Skin epidermis (tissue), 12 donors: Measurements from ENCODE around the gene KNOP1.

Source experiments
- H3K27ac ChIP-seq, 21 experiments: fragments of 200-600 bp; sonication (generic) in 11 of 21; one replicate each; pipeline ENCODE4 v1.5.0; 2020; ENCODE audit warnings: mild to moderate bottlenecking in 3 of 21, inconsistent platforms in 2 of 21, moderate library complexity in 2 of 21
- H3K4me3 ChIP-seq, 7 experiments: fragments of 200-600 bp; sonication (generic) in 2 of 7; one replicate each; pipeline ENCODE4 v1.5.0; 2020; ENCODE audit warnings: inconsistent platforms in 2 of 7, mild to moderate bottlenecking in 2 of 7, moderate library complexity in 1 of 7

Gene KNOP1

DNA sequence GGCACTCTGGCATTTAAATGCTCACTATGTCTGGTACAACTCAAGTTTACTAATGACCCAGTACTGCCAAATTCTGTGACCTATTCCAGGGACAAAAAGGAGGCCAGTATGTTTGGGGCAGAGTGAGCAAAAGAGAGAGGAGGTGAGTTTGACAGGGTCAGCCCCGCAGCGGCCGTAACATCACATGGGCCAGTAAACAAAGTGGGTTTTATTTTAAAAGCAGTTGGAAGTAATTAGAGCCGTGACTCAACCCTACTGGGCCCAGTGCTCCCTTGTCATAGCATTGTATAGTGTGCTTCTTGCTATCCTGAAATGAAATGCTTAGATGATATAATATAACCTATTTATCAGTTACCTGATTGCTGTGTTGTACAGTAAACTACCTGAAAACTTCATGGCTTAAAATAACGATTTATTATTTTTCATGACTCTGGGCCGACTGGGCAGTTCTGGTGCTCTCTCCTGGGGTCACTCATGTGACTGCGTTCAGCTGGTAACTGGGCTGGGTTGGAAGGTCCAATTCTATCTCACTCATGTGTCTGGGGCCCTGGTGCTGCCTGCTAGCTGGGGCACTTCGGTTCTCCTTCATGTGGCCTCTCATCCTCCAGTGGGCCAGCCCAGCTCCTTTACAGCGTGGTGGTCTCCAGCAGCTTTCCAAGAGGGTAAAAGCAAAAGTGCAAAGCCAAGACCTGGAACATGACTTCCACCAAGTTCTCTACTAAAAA lies 27.4 kb upstream of the KNOP1 start:
- no peak overlapping the region for H3K4me3 ChIP-seq
- H3K27ac ChIP-seq: peak overlapping the region in 2 of 21 experiments; percentile 15 to 49

DNA sequence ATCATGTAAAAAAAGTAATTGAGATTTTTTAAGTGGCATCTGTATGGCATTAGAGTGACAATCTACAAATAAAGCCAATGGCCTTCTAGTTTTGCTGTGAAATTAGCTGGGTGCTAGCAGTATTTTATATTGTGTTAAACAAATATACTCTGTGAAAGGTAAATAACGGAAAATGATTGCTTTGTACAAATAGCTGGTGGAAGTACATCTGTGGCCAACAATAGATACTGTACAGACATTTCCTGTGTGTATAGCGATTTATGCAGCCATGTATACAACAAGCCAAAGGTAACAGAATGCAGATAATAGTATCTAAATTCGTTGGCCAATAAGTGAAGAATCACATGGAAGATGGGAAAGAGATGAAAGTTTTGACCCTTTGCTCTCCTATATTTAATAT lies 26.6 kb upstream of the KNOP1 start:
- Histone ChIP-seq H3K27ac (no peak overlapping the region), H3K4me3 (no peak overlapping the region)

DNA sequence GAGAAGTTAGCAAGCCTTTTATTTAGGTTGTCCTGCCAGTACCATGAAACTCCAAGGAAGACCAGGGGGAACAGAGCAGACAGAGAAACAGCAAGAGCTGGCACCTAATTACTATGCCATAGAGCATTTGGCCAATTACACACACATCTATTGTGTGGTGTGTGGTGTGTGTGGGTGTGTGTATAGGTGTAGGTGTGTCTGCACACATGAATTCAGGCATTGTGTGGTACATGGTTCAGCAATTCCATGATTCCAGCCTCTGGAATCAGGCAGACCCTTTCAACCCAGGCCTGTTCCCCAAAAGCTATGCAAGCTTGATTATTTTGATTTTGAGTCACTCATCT lies 25.8 kb upstream of the KNOP1 start:
- no peak overlapping the region for H3K4me3 ChIP-seq
- H3K27ac ChIP-seq: no peak overlapping the region

DNA sequence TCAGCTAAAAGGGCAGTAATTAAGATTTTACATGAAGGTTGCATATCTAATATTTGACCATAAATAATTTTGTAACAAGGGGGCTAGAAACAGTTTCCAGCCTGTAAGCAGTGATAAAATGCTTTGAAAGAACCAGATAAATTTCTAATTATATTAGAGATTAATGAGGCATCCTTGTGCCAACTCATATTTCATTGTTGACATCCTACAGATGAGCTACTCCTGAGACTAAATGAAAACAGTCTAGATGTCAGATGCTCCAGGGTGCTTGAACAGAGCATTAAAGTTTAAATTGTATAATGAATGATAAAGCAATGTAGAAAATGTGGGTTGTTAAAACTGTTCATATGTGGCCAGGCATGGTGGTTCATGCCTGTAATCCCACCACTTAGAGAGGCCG lies 23.3 kb upstream of the KNOP1 start:
- no peak overlapping the region for H3K27ac ChIP-seq
- no peak overlapping the region for H3K4me3 ChIP-seq

DNA sequence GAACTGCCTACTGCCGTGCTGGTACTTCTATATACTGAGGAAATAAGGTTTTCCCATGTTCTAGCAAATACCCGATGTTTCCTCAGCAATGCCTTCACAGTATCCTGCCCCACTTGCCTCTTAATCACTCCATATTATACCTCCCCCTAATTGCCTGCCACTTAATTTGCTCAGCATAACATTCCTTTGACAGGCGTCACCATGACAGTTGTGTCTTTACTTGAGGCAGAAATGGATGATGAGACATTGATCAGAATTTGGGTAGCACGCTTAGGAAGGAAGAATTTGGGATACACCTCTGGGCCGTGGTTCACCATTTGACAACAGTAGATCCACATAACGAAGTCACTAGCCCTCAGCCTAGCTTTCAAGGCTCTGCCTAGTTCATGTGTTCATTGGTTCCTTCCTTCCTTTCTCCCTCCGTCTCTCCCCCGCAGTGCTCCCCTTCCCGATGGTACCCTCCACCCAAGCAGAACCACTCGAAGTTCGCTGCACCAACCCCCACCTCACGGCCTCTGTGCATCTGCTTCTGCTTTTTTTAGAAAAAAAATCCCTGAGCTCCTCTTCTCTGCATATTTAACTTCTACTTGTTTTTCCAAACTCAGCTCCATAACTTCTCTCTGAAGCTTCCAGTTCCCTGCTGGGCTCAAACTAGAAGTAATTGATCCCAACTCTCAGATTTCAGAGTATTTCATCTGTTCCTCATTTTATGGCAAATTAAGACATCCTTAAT lies 19.4 kb upstream of the KNOP1 start:
- H3K27ac ChIP-seq: no peak overlapping the region
- no peak overlapping the region for H3K4me3 ChIP-seq

DNA sequence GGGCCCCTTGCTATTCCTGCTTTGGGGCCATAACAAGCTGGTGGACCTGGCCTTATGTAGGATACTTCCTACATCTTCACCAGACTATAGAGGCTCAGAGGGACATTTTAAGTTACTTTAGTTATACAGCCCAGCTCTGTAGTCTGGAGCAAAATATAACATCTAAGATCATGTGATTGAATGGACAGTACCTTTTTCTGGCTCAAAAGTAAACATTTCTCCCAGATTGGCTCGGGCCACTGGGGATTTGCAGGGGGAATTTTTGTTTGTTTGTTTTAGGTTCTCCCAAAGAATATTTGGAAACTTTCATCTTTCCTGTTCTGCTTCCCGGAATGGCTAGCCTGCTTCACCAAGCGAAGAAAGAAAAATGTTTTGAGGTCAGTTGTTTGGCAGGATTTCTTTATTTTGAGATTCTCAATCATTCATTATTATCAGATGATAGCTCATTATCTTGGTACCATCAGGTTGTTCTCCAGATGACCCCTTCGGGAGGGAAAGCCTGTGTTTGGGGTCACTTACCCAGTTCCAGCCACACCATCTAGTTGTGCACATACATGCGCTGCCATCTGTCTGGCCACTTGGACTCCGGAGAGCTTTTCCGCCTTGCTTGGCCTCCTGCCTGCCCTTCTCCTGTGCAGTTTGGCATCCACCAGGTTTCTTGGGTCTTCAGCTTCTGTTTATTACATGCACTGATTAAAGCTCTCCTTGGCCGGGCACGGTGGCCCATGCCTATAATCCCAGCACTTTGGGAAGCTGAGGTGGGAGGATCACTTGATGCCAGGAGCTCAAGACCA lies 17.2 kb upstream of the KNOP1 start:
- Histone ChIP-seq H3K27ac (no peak overlapping the region), H3K4me3 (no peak overlapping the region)

DNA sequence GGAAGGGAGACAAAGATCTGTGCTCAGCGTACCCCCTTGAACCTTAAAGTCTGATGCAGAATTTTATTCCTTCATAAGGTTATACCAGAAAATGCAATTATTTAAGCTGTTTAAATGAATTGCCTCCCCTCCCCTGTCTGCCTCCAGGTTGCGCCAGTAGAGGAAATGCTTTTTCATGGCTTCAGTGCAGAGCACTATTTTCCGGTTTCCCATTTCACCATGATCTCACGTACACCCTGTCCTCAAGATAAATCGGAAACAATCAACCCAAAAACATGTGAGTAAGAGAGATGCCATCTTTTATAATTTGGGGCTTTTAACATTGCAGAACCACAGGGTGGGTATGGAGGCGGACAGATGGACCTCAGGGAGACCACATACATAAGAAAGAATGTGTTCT lies 15.5 kb upstream of the KNOP1 start:
- Histone ChIP-seq H3K27ac (no peak overlapping the region), H3K4me3 (no peak overlapping the region)

DNA sequence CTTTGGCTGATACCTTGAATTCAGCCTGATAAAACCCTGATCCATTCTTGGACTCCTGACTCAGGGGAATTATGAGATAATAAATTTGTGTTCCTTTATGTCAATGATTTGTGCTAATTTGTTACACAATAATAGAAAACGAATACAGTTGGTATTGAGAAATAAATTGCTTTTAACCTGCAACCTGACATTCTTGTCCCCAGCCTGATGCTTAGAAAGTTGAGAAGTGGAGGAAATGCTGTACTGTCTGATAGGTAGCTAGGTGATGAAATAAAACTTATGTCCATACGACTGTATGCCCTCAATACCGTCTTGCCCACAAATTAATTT lies 10.6 kb upstream of the KNOP1 start:
- H3K4me3 ChIP-seq: no peak overlapping the region
- H3K27ac ChIP-seq: no peak overlapping the region

DNA sequence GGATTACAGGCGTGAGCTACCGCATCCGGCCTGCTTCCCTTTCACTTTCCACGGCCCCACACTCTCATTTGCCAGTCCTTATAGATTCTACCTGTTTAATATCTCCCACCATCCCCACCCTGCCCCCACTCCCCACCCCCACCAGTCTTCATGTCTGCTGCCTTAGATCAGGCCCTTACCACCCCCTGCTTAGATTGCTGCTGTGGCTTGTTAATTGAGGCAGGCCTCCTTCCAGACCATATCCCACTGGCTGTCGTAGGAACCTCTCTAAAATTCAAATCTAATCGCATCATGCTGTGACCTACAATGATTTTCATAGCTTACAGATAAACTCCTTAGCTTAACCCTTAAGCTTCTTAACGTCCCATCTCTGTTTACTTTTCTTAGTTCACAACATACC lies 5.0 kb upstream of the KNOP1 start:
- H3K27ac ChIP-seq: no peak overlapping the region
- H3K4me3 ChIP-seq: no peak overlapping the region

DNA sequence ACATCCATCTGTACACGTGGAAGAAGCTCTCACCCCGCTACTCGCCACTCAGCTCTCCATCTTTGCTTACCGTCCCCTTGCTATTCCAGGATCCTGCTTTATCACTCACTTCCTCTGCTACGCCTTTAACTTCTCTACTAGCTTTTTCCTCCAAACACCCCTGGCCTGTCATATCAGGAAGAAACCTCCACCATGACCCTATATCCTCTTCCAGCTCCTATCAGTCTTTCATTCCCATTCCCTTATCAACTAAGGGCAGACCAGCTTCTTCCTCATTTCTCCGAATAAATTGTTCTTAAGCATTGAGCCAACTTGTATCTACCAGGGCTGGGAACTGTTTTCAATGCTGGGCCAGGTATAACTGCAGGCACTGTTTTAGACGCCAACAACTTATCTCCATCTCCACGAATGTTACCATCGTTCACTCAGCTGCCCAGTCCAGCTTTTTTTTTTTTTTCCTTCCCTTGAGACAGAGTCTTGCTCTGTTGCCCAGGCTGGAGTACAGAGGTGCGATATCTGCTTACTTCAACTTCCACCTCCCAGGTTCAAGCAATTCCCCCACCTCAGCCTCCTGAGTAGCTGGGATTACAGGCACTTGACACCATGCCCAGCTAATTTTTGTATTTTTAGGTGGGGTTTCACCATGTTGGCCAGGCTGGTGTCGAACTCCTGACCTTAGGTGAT lies 4.4 kb upstream of the KNOP1 start:
- no peak overlapping the region for H3K4me3 ChIP-seq
- H3K27ac ChIP-seq: no peak overlapping the region

DNA sequence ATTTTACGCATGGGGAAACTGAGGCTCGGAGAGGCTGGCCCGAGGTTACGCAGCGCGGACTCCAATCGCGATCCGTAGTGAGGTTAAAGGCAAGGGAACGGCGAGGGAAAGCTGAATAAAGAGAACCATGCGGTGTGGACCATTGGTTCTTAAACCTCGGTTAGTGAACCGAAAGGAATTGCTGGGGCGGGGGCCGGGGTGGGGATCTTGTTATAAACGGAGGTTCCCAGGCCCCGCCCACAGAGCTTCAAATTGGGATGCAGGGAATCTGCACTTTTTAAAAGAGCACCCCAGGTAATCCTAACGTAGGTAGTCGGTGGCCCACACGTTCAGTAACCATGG lies 568 bp upstream of the KNOP1 start:
- Histone ChIP-seq H3K4me3 (peak overlapping the region; percentile 65 to 96 (median 89)), H3K27ac (peak overlapping the region in 20 of 21 experiments; percentile 60 to 91 (median 81))

DNA sequence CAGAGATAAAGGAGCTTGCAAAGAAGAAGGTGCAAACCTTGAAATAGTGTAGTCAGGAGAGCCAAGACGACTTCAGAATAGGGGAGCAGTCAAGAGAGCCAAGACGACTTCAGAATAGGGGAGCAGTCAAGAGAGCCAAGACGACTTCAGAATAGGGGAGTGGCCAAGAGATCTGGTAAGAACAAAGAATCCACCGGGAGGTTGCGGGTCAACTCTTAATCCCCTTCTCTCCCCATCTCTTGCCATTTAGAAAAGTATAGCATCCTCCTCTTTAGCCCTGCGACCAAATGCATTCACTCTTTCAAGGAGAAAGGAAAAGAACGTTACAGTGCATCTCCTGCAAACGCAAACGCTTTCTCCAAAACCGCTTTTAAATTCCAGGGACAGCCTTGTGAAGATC lies 713 bp downstream of the KNOP1 start:
- Histone ChIP-seq H3K27ac (peak overlapping the region in 20 of 21 experiments; percentile 56 to 91 (median 81)), H3K4me3 (peak overlapping the region; percentile 65 to 96 (median 89))

DNA sequence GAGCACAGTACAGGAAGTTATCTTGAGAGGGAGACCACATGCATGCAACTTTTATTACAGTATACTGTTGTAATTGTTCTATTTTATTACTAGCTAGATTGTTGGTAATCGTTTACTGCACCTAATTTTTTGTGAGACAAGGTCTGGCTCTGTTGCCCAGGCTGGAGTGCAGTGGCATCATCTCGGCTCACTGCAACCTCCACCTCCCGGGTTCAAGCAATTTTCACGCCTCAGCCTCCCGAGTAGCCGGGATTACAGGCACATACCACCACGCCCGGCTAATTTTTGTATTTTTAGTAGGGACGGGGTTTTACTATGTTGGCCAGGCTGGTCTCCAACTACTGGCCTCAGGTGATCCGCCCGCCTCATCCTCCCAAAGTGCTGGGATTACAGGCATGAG lies 1.3 kb downstream of the KNOP1 start:
- Histone ChIP-seq H3K4me3 (peak overlapping the region; percentile 65 to 96 (median 89)), H3K27ac (peak overlapping the region in 11 of 21 experiments; percentile 9 to 90 (median 76))

DNA sequence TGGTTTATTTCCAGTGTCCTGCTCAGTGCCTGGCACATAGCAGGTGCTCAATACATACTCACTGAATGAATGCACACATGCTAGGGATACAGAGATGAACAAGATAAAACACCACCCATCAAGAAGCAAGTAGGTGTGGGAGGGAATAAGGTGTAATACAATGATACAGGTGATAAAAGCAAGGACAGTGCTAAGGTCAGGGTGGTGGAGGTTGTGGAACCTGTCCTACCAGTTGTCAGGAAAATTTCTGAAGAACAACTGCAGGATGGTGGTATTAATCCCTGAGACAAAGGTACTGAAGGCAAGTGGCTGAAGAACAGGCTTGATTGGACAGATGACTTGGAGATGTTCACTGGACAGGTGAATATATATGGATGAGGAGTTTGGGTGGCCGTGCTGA lies 1.8 kb downstream of the KNOP1 start:
- Histone ChIP-seq H3K4me3 (peak overlapping the region in 1 of 7 experiments; percentile 96), H3K27ac (peak overlapping the region in 5 of 21 experiments; percentile 9 to 63 (median 31))

DNA sequence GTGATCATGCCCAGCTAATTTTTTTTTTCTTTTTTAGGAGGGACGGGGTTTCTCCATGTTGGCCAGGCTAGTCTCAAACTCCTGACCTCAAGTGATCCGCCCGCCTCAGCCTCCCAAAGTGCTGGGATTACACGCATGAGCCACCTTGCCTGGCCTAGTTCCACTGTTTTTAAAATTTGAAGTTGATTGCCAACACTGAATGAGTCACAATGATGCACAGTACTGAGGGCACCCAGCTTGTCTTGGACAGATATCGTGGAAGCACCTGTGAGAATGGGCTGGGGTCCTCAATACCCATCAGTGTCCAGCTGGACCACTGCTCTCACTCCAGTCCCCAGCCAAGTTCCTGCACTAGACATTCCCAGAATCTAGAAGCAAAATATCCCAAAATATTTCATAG lies 2.5 kb downstream of the KNOP1 start:
- H3K4me3 ChIP-seq: no peak overlapping the region
- H3K27ac ChIP-seq: no peak overlapping the region

DNA sequence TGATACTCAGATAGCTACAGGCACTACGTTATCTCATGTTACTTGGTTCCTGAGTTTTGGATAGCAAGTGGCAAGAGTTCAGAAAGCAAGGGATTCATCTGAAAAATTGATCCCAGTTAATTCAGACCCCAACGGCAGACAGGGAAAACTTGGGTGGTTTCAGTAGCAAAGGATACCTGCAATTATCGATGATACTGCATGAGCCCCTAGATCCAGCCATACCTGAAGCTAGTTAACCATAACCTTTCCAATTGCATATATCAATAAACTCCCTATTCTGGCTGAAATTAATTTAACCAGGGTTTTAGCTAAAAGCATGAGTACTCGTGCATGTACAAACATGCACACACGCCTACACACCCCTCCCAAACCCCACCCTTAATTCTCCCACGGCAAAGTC lies 4.3 kb downstream of the KNOP1 start:
- H3K4me3 ChIP-seq: no peak overlapping the region
- no peak overlapping the region for H3K27ac ChIP-seq

DNA sequence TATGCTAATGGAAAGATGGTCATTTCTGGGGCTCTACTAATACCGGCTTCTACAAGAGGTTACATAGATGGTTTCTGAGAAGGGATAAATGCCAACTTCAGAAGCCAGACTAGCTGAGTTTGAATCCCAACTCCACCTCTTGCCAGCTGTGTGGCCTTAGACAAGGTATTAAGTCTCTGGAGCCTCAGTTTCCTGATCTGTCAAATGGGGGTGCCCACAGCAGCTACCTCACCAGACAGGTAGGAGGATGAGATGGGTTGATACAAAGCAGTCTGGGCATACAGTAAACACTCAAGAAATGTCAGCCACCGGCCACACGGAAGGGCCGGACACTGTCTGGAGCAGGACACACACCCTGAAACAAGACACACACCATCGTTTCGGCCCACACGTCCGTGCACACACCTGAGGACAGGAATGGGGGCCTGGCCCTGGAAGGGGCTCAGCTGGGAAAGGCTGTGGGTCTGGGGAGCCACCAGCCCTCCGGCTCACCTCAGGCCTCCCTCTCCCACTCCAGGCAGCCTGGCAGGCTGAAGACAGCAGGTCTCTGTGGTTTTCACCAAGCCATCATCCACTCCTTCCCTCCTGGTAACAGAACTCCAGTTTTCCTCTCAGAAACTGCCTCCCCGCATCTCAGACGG lies 5.5 kb downstream of the KNOP1 start:
- peak overlapping the region in 1 of 21 experiments; percentile 21 for H3K27ac ChIP-seq
- no peak overlapping the region for H3K4me3 ChIP-seq

DNA sequence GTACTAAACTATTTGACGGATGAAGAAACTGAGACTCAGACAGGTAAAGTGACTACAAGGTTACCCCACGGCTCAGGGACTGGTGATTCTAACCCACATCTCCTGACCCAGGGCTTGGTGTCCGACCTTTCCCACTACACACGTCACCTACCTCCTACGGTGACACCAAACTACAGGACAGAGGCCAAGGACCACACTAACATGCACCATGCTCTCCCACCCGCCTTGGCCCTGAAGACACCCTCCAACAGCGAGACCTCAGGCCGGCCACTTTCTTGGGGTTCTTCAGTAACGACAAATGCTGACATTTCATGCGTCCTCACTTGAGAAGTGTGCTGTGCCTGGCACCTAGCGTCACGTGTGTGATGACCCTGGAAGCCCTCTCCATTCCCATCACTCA lies 6.4 kb downstream of the KNOP1 start:
- Histone ChIP-seq H3K27ac (peak overlapping the region in 1 of 21 experiments; percentile 11), H3K4me3 (no peak overlapping the region)

DNA sequence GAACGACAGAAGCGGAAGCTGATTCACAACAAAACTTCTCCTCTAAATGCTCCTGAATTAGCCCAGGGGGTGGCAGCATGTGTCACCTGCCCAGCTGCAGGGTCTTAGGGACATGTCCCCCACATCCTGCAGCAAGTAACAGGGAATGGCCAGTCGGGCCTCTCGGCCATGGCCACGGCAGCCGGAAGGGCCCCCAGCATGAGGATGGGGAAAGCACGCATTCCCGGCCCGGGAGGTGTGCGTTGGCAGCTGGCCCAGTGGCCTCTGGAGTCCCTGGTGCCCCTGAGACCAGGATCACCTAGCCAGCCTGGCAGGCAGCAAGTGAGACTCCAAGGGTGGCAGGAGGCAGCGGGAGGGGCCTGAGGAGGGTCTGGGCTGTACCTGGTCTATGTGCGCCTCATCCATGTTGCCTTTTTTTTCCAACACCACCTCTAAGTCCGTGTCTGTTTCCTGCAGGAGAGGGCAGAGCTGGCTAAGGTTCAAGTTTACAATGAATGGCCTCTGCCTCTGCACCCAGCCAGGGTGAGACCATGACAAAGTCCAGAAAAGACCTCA lies 7.0 kb downstream of the KNOP1 start:
- Histone ChIP-seq H3K27ac (peak overlapping the region in 2 of 21 experiments; percentile 11 to 28), H3K4me3 (no peak overlapping the region)
